RWPE1 (cell line): Measurements from ENCODE around the gene CYP4V2.

Experiments
- CTCF ChIA-PET: fragments of 350-600 bp; sonication (Branson Sonifier 250); formaldehyde crosslinking; extraction: SDS; loops from one replicate; lab custom pipeline; 2021; lab: Yijun Ruan, JAX
- POLR2A ChIA-PET: fragments of 400-600 bp; formaldehyde crosslinking; extraction: SDS; loops from one replicate; lab custom pipeline; 2020; ENCODE audit warnings: antibody characterized with exemption; ENCODE audit not compliant: low non-redundant PET; lab: Yijun Ruan, JAX
- DNase-seq: peaks from one replicate; pipeline ENCODE4 v3.0.0; 2012; ENCODE audit warnings: low spot score
- H3K27ac ChIP-seq: fragments of 450-650 bp; 2 replicates; pipeline ENCODE4 v1.5.1; 2017
- CTCF ChIP-seq: fragments of 450-650 bp; conservative IDR thresholded peaks from 2 replicates; pipeline ENCODE4 v1.5.1; 2017; ENCODE audit warnings: low read depth, mild to moderate bottlenecking

Gene CYP4V2

GRCh38 chr4:186248643-186249042, 57.3 kb downstream of the CYP4V2 start:
- ChIA-PET POLR2A (no interaction called here), CTCF (no interaction called here)
- no peak for TF ChIP-seq CTCF
- DNase-seq: no peak
- no peak overlapping the region for H3K27ac ChIP-seq

GRCh38 chr4:186249785-186250754, 58.7 kb downstream of the CYP4V2 start:
- POLR2A ChIA-PET: no interaction called here
- TF ChIP-seq CTCF: no peak
- no peak overlapping the region for H3K27ac ChIP-seq
- CTCF ChIA-PET: no interaction called here
- DNase-seq: peak; percentile 29

GRCh38 chr4:186250760-186251159, 59.4 kb downstream of the CYP4V2 start:
- CTCF ChIA-PET: no interaction called here
- DNase-seq: no peak
- no peak for TF ChIP-seq CTCF
- H3K27ac ChIP-seq: no peak overlapping the region
- POLR2A ChIA-PET: interaction anchor here (0.7 kb wide), 1 partner anchor 249 kb away, joined by 9 read pairs; no protein-coding TSS in a partner anchor

- H3K27ac ChIP-seq: no peak overlapping the region
- ChIA-PET POLR2A (no interaction called here), CTCF (no interaction called here)
- TF ChIP-seq CTCF: no peak
- no peak for DNase-seq
Observed at GRCh38 chr4:186255122-186255521, 63.8 kb downstream of the CYP4V2 start.

- no peak for DNase-seq
- ChIA-PET CTCF (no interaction called here), POLR2A (no interaction called here)
- no peak overlapping the region for H3K27ac ChIP-seq
- no peak for TF ChIP-seq CTCF
Observed at GRCh38 chr4:186258216-186258811, 66.9 kb downstream of the CYP4V2 start.

- CTCF ChIA-PET: no interaction called here
- no peak for TF ChIP-seq CTCF
- no peak overlapping the region for H3K27ac ChIP-seq
- DNase-seq: no peak
- POLR2A ChIA-PET: no interaction called here
Observed at GRCh38 chr4:186260117-186260503, 68.7 kb downstream of the CYP4V2 start.
